Measurements from ENCODE around the gene NUDT22. TPM values are rescaled to one million over a fixed set of nuclear protein-coding genes. Genes with fewer than 3 reads are reported as not detected.
A peak's percentile ranks its signal among the peaks of the same experiment; 100 is the strongest.

NUDT22 gene
- polyA plus RNA-seq, 1 donor from 2014 or later = 47.3 TPM

GRCh38 chr11:64232967-64233315 is 6.9 kb downstream of the NUDT22 start:
- peaks cover 8% of the 10 kb centered on the region for H3K27me3 ChIP-seq (ENCODE audit: insufficient read depth, low read depth, low read length)
- H3K27ac ChIP-seq (ENCODE audit: low read length) = no peak overlapping the region
- no peaks in the 10 kb centered on the region for H4K20me1 ChIP-seq (ENCODE audit: insufficient read depth)
- H3K9ac ChIP-seq (ENCODE audit: low read length) = no peak overlapping the region
- H3K9me3 ChIP-seq (ENCODE audit: low read length) = no peaks in the 10 kb centered on the region
- no peak overlapping the region for H3K4me2 ChIP-seq (ENCODE audit: low read length)
- no peak overlapping the region for H2AFZ ChIP-seq (ENCODE audit: low read depth, low read length)
- H3K9me2 ChIP-seq (ENCODE audit: insufficient read depth, low read length) = no peaks in the 10 kb centered on the region
- no peaks in the 10 kb centered on the region for H3F3A ChIP-seq (ENCODE audit: insufficient read depth, low read length, poor library complexity, severe bottlenecking)
- TF ChIP-seq CTCF (IDR thresholded peaks at IDR 0.05; ENCODE audit: poor library complexity, severe bottlenecking) = no peak
- no peak for TF ChIP-seq REST (IDR thresholded peaks at IDR 0.05; ENCODE audit: borderline replicate concordance)
- no peak for TF ChIP-seq MXI1 (conservative IDR thresholded peaks at IDR 0.05; ENCODE audit: poor library complexity, severe bottlenecking)
- no peak for TF ChIP-seq TAF1 (IDR thresholded peaks at IDR 0.05; ENCODE audit: low read depth)
- no peak for TF ChIP-seq SMC3 (conservative IDR thresholded peaks at IDR 0.05; ENCODE audit: poor library complexity)
- H3K36me3 ChIP-seq (ENCODE audit: insufficient read depth, low read length) = no peaks in the 10 kb centered on the region
- no peak overlapping the region for H3K4me3 ChIP-seq (ENCODE audit: low read length)
- H3K79me2 ChIP-seq (replicated peaks; ENCODE audit: insufficient read depth, low read length) = no peaks in the 10 kb centered on the region

GRCh38 chr11:64233913-64234586 is 8.0 kb downstream of the NUDT22 start, which contains the start of gene VEGFB:
TSS of gene VEGFB (plus strand) at chr11:64234584. CDS start at chr11:64234834, 250 bp downstream.
- no peak within 1 kb of the TSS for H3K27ac ChIP-seq (ENCODE audit: low read length)
- peak within 1 kb of the TSS; percentile 47 for H3K9ac ChIP-seq (ENCODE audit: low read length)
- peaks cover 8% of the 10 kb centered on the region for H3K27me3 ChIP-seq (ENCODE audit: insufficient read depth, low read depth, low read length)
- peak within 1 kb of the TSS; percentile 59 for H3K4me3 ChIP-seq (ENCODE audit: low read length)
- H2AFZ ChIP-seq (ENCODE audit: low read depth, low read length) = no peak within 1 kb of the TSS
- H3K79me2 ChIP-seq (replicated peaks; ENCODE audit: insufficient read depth, low read length) = no peaks in the 10 kb centered on the region
- no peaks in the 10 kb centered on the region for H4K20me1 ChIP-seq (ENCODE audit: insufficient read depth)
- H3K4me2 ChIP-seq (ENCODE audit: low read length) = no peak within 1 kb of the TSS
- no peaks in the 10 kb centered on the region for H3F3A ChIP-seq (ENCODE audit: insufficient read depth, low read length, poor library complexity, severe bottlenecking)
- H3K9me3 ChIP-seq (ENCODE audit: low read length) = no peaks in the 10 kb centered on the region
- no peaks in the 10 kb centered on the region for H3K9me2 ChIP-seq (ENCODE audit: insufficient read depth, low read length)
- TF ChIP-seq TAF1 (IDR thresholded peaks at IDR 0.05; ENCODE audit: low read depth) = no peak
- no peak for TF ChIP-seq EZH2 (IDR thresholded peaks at IDR 0.05; ENCODE audit: borderline replicate concordance, insufficient read depth, low read length, poor library complexity, severe bottlenecking)
- TF ChIP-seq EP300 (conservative IDR thresholded peaks at IDR 0.05; ENCODE audit: poor library complexity, severe bottlenecking) = no peak
- TF ChIP-seq SMC3 (conservative IDR thresholded peaks at IDR 0.05; ENCODE audit: poor library complexity) = no peak
- no peak for TF ChIP-seq CTCF (IDR thresholded peaks at IDR 0.05; ENCODE audit: poor library complexity, severe bottlenecking)
- no peak for TF ChIP-seq POLR2AphosphoS5 (IDR thresholded peaks at IDR 0.05)
- no peaks in the 10 kb centered on the region for H3K36me3 ChIP-seq (ENCODE audit: insufficient read depth, low read length)

All from neural cell (in vitro differentiated cells).